Endothelial cell of umbilical vein (primary cell): Measurements from ENCODE around the gene PIK3R4. TPM values are rescaled to one million over a fixed set of nuclear protein-coding genes. Genes with fewer than 3 reads are reported as not detected.

Experiments used
- BruUV-seq: library from RNA; stranded (reverse); fragments of 400-500 nt; replicated peaks from 2 replicates; lab custom pipeline; 2021; lab: Mats Ljungman, UMichigan
- CTCF ChIA-PET: fragments of 300-600, 350-600 bp; sonication (Branson Sonifier 250); formaldehyde crosslinking; loops from one replicate; lab custom pipeline; 2021; ENCODE audit warnings: antibody characterized with exemption, inconsistent platforms; lab: Charles Lee
- POLR2A ChIA-PET: fragments of 300-600, 350-600 bp; sonication (Branson Sonifier 250); formaldehyde crosslinking; loops from one replicate; lab custom pipeline; 2021; ENCODE audit warnings: antibody characterized with exemption, inconsistent platforms; lab: Charles Lee
- DNase-seq: peaks from one replicate; pipeline ENCODE4 v3.0.0-alpha.2; 2011; ENCODE audit warnings: low read depth, low spot score
- FAIRE-seq: peaks from 2 replicates; lab custom pipeline; 2011; peaks lifted over from hg19 to GRCh38; lab: Jason Lieb, UNC
- H2AFZ ChIP-seq: 2 replicates; pipeline ENCODE4 v1.6.0; 2012; ENCODE audit warnings: low read depth, low read length, control low read depth, inconsistent platforms
- H3K27ac ChIP-seq: 2 replicates; pipeline ENCODE4 v1.5.1; 2011; ENCODE audit warnings: low read depth, mild to moderate bottlenecking, control low read depth, low read length, moderate library complexity; ENCODE audit not compliant: insufficient read depth
- H3K27me3 ChIP-seq, 2 experiments: 2 replicates each; pipeline versions ENCODE4 v1.6.0 to v1.6.1; 2011; ENCODE audit warnings: low read length in 2 of 2, mixed read lengths in 1 of 2; ENCODE audit not compliant: control insufficient read depth in 2 of 2, insufficient read depth in 2 of 2
- H3K36me3 ChIP-seq, 2 experiments: 2 replicates in 1 of 2; 3 replicates in 1 of 2; pipeline ENCODE4 v1.5.1; 2011; ENCODE audit warnings: low read length in 2 of 2, mild to moderate bottlenecking in 1 of 2, moderate library complexity in 1 of 2; ENCODE audit not compliant: control insufficient read depth in 2 of 2, insufficient read depth in 2 of 2; ENCODE audit errors: extremely low read depth in 1 of 2
- H3K4me1 ChIP-seq: 3 replicates; pipeline ENCODE4 v1.5.1; 2011; ENCODE audit warnings: mild to moderate bottlenecking, low read length; ENCODE audit not compliant: control insufficient read depth, insufficient read depth; ENCODE audit errors: extremely low read depth
- H3K4me2 ChIP-seq: 2 replicates; pipeline ENCODE4 v1.6.1; 2011; ENCODE audit warnings: low read length, control low read depth, mixed read lengths; ENCODE audit not compliant: insufficient read depth
- H3K4me3 ChIP-seq, 3 experiments: fragments of 200-600 bp in 1 of 3; sonication (generic), shearing (Covaris generic) in 1 of 3; replicated peaks in 1 of 3; 2 replicates each; pipeline ENCODE4 v1.5.1; 2011 to 2016; ENCODE audit warnings: control low read depth in 3 of 3, low read length in 3 of 3, mild to moderate bottlenecking in 2 of 3, inconsistent platforms in 1 of 3, low read depth in 1 of 3, moderate library complexity in 1 of 3; ENCODE audit not compliant: insufficient read depth in 1 of 3
- H3K79me2 ChIP-seq: 2 replicates; pipeline ENCODE4 v1.6.0; 2012; ENCODE audit warnings: low read length, inconsistent platforms; ENCODE audit not compliant: control insufficient read depth, insufficient read depth
- H3K9ac ChIP-seq: replicated peaks from 2 replicates; pipeline ENCODE3; 2011; ENCODE audit warnings: low read length, control low read depth; ENCODE audit not compliant: insufficient read depth; ENCODE audit errors: extremely low read depth
- H3K9me1 ChIP-seq: replicated peaks from 3 replicates; pipeline ENCODE4 v1.6.0; 2011; ENCODE audit warnings: mild to moderate bottlenecking, low read length; ENCODE audit not compliant: control insufficient read depth, insufficient read depth; ENCODE audit errors: extremely low read depth
- H3K9me3 ChIP-seq: replicated peaks from 2 replicates; pipeline ENCODE4 v1.5.1; 2012; ENCODE audit warnings: low read length, inconsistent platforms; ENCODE audit not compliant: control insufficient read depth, insufficient read depth
- H4K20me1 ChIP-seq: replicated peaks from 2 replicates; pipeline ENCODE3; 2011; ENCODE audit warnings: mild to moderate bottlenecking, low read length; ENCODE audit not compliant: control insufficient read depth, insufficient read depth; ENCODE audit errors: extremely low read depth
- CTCF ChIP-seq, 2 donors: IDR thresholded peaks; 1 replicate in 1 of 2; 2 replicates in 1 of 2; pipeline ENCODE4 v1.5.1; 2011; ENCODE audit warnings: low read length in 2 of 2, mild to moderate bottlenecking in 2 of 2, moderate library complexity in 2 of 2, control low read depth in 1 of 2, inconsistent platforms in 1 of 2, low read depth in 1 of 2; ENCODE audit not compliant: insufficient read depth in 1 of 2; ENCODE audit errors: extremely low read depth in 1 of 2
- EZH2 ChIP-seq: IDR thresholded peaks from 2 replicates; pipeline ENCODE4 v1.6.1; 2012; ENCODE audit warnings: borderline replicate concordance, low read depth, mild to moderate bottlenecking, moderate library complexity, low read length, inconsistent platforms; ENCODE audit not compliant: severe bottlenecking
- FOS ChIP-seq: IDR thresholded peaks from 2 replicates; pipeline ENCODE4 v1.6.1; 2011; ENCODE audit warnings: mild to moderate bottlenecking, low read length, moderate library complexity, borderline replicate concordance; ENCODE audit not compliant: insufficient read depth
- GATA2 ChIP-seq: IDR thresholded peaks from 2 replicates; pipeline ENCODE4 v1.7.0; 2011; ENCODE audit warnings: low read depth, mild to moderate bottlenecking, moderate library complexity, mixed read lengths, low read length; ENCODE audit not compliant: insufficient read length, insufficient read depth
- JUN ChIP-seq: IDR thresholded peaks from 2 replicates; pipeline ENCODE4 v1.6.1; 2011; ENCODE audit warnings: borderline replicate concordance, low read depth; ENCODE audit not compliant: insufficient read length, insufficient read depth
- MYC ChIP-seq: IDR thresholded peaks from one replicate; pipeline ENCODE4 v1.6.1; 2011; ENCODE audit warnings: mild to moderate bottlenecking, low read depth, low read length
- POLR2A ChIP-seq: IDR thresholded peaks from 2 replicates; pipeline ENCODE4 v1.6.1; 2012; ENCODE audit warnings: low read depth, mild to moderate bottlenecking, control low read depth, low read length
- POLR2AphosphoS5 ChIP-seq: IDR thresholded peaks from 2 replicates; pipeline ENCODE4 v1.6.1; 2012; ENCODE audit warnings: low read depth, mild to moderate bottlenecking, control low read depth, low read length, moderate library complexity; ENCODE audit not compliant: insufficient read depth
- dilution Hi-C: fragments of 300-500 bp; cut with MboI; formaldehyde crosslinking; loops from one replicate; pipeline ENCODE4 v1.15.0; 2019; ENCODE audit warnings: low sequenced_read_pairs; ENCODE audit not compliant: extremely low pct_ligation_motif_present
- intact Hi-C: fragments of 100-400 bp; cut with micrococcal nuclease; formaldehyde crosslinking; loops from one replicate; pipeline ENCODE4 v1.10.0; 2022
- polyA plus RNA-seq, 4 experiments: library from polyadenylated mRNA; depleted of rRNA in 3 of 4; stranded (reverse) in 3 of 4; unstranded in 1 of 4; fragments of >200 nt; gene quantifications; 2 replicates each; pipeline versions ENCODE4 v1.2.1 to v1.2.3, GENCODE V29; 2011 to 2012; ENCODE audit warnings: missing spikeins in 1 of 4
- total RNA-seq: library from RNA; stranded (reverse); gene quantifications from 2 replicates; pipeline ENCODE4 v1.2.3, GENCODE V29; 2021
- TF ChIP-seq, protein P1 (sequence below): IDR thresholded peaks from 2 replicates; pipeline ENCODE4 v1.6.1; 2011; ENCODE audit not compliant: insufficient read depth, insufficient read length

PIK3R4 gene
- total and polyA plus RNA-seq, 2 donors (not counting 3 experiments of a cell fraction or from before 2014, with no cell fraction given): 23.0 to 43.1 TPM

DNA sequence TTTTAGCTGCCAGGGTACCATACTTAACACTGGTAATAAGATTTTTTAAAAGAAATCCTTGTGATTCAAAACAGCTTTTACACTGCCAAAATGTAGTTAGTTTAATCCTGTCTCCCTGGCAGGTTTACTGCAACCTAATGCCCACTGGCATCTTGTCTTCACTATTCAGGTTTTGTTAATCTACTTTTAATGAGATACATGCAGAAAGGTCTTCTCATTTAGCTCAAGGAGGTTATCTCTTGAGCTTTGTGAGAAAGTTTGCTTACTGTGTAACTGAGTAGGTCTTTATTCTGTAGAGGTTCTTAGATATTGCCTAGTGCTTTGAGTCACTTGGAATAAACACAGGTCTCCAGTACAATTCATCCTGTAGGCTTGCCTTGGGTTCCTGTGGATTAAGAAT, 110.7 kb downstream of the PIK3R4 start:
- BruUV-seq: no TSS peak
- no peak for DNase-seq
- intact Hi-C loops: no loop called here
- no peak overlapping the region for H3K4me3 ChIP-seq
- H3K27ac ChIP-seq: no peak overlapping the region
- no peak for TF ChIP-seq GATA2
- TF ChIP-seq, protein P1, sequence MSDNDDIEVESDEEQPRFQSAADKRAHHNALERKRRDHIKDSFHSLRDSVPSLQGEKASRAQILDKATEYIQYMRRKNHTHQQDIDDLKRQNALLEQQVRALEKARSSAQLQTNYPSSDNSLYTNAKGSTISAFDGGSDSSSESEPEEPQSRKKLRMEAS: no peak
- no peak for TF ChIP-seq FOS
- no peak for TF ChIP-seq EZH2
- no peak for TF ChIP-seq JUN
- no peak for TF ChIP-seq MYC
- TF ChIP-seq POLR2A: no peak
- H3K4me1 ChIP-seq: no peaks in the 10 kb centered on the region
- no peaks in the 10 kb centered on the region for H4K20me1 ChIP-seq
- ChIA-PET CTCF (no interaction called here), POLR2A (no interaction called here)
- no peaks in the 10 kb centered on the region for H3K9me1 ChIP-seq
- H3K79me2 ChIP-seq: no peaks in the 10 kb centered on the region
- H3K27me3 ChIP-seq: no peaks in the 10 kb centered on the region
- no peak for FAIRE-seq
- H3K36me3 ChIP-seq: no peaks in the 10 kb centered on the region
- no peak overlapping the region for H2AFZ ChIP-seq
- H3K4me2 ChIP-seq: no peak overlapping the region
- dilution Hi-C loops: no loop called here
- no peaks in the 10 kb centered on the region for H3K9me3 ChIP-seq
- no peak overlapping the region for H3K9ac ChIP-seq

DNA sequence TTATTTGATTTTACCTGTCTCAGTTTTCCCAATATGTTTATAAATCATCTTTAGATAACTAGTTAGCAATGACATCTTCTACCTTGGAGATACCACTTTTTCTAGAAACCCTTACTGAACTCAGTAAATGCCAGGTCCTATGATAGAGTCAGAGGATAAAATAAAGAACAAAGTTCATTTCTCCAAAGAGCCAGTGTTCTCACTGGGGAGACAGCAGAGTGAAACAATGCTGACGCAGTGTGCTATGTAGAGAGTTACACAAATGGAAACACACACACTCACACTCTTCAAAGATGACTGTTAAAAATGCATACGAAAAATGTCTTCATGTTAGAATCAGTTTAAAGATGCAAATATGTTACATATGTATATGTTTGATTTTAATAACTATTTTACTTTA, 111.3 kb downstream of the PIK3R4 start:
- no peak overlapping the region for H3K9ac ChIP-seq
- no peak for FAIRE-seq
- no TSS peak for BruUV-seq
- H3K27ac ChIP-seq: no peak overlapping the region
- no peaks in the 10 kb centered on the region for H3K27me3 ChIP-seq
- no peaks in the 10 kb centered on the region for H3K9me1 ChIP-seq
- H3K4me1 ChIP-seq: no peaks in the 10 kb centered on the region
- CTCF ChIA-PET: no interaction called here
- H3K4me2 ChIP-seq: no peak overlapping the region
- H3K79me2 ChIP-seq: no peaks in the 10 kb centered on the region
- no peak overlapping the region for H3K4me3 ChIP-seq
- no peak overlapping the region for H2AFZ ChIP-seq
- POLR2A ChIA-PET: no interaction called here
- no peak for DNase-seq
- TF ChIP-seq MYC (no peak), GATA2 (no peak), FOS (no peak), POLR2A (no peak), POLR2AphosphoS5 (no peak), CTCF (IDR thresholded peaks at IDR 0.05; ENCODE audit: extremely low read depth in 1 of 2, insufficient read depth in 1 of 2, low read depth in 1 of 2, low read length in 2 of 2) (no peak), JUN (no peak), EZH2 (no peak)
- TF ChIP-seq, protein P1: no peak
- H3K9me3 ChIP-seq: no peaks in the 10 kb centered on the region
- H4K20me1 ChIP-seq: no peaks in the 10 kb centered on the region
- dilution Hi-C loops: no loop called here
- H3K36me3 ChIP-seq: no peaks in the 10 kb centered on the region
- intact Hi-C loops: no loop called here
